Tibial artery (tissue), 4 donors: ENCODE data around the gene LSAMP.

Source experiments
- DNase-seq, 2 donors: peaks; one replicate each; pipeline ENCODE4 v3.0.0-alpha.2; 2019
- H3K27ac ChIP-seq, 2 donors: fragments of 200-600 bp; sonication (generic) in 1 of 2; 1 replicate in 1 of 2; 2 replicates in 1 of 2; pipeline ENCODE4 v1.5.1; 2018 to 2019; ENCODE audit warnings: mild to moderate bottlenecking in 1 of 2
- H3K27me3 ChIP-seq, 2 donors: fragments of 200-600 bp; sonication (generic) in 1 of 2; one replicate each; pipeline versions ENCODE4 v1.5.1 to v1.6.0; 2016 to 2019
- H3K36me3 ChIP-seq, 3 donors: fragments of 200-600 bp; sonication (generic) in 2 of 3; one replicate each; pipeline ENCODE4 v1.5.1; 2016 to 2019; ENCODE audit warnings: mild to moderate bottlenecking in 2 of 3
- H3K4me1 ChIP-seq, 4 donors: fragments of 200-600 bp; sonication (generic) in 2 of 4; 1 replicate in 3 of 4; 2 replicates in 1 of 4; pipeline ENCODE4 v1.5.1; 2016 to 2019
- H3K4me3 ChIP-seq, 2 donors: fragments of 200-600 bp; sonication (generic) in 1 of 2; 1 replicate in 1 of 2; 2 replicates in 1 of 2; pipeline ENCODE4 v1.5.1; 2018 to 2019; ENCODE audit warnings: mild to moderate bottlenecking in 2 of 2
- H3K9me3 ChIP-seq, 3 donors: fragments of 200-600 bp; sonication (generic) in 1 of 3; one replicate each; pipeline ENCODE4 v1.5.1; 2016 to 2019
- CTCF ChIP-seq, 2 experiments: fragments of 200-600 bp in 1 of 2; fragments of 450-650 bp in 1 of 2; IDR thresholded peaks; one replicate each; pipeline ENCODE4 v1.5.1; 2017 to 2019; ENCODE audit warnings: antibody characterized with exemption in 2 of 2, mild to moderate bottlenecking in 1 of 2, moderate library complexity in 1 of 2
- intact Hi-C: fragments of 100-400 bp; cut with DNase I; formaldehyde crosslinking; loops from one replicate; pipeline ENCODE4 v1.15.0; 2023; ENCODE audit warnings: low total_unique reads

The LSAMP gene

GRCh38 chr3:115860766-115861165 lies 584.5 kb downstream of the LSAMP start:
- no peaks in the 10 kb centered on the region for H3K36me3 ChIP-seq
- no peak overlapping the region for H3K27ac ChIP-seq
- TF ChIP-seq CTCF (IDR thresholded peaks at IDR 0.05) = no peak
- H3K9me3 ChIP-seq = no peaks in the 10 kb centered on the region
- intact Hi-C loops = no loop called here
- H3K27me3 ChIP-seq = no peaks in the 10 kb centered on the region
- DNase-seq = no peak
- no peaks in the 10 kb centered on the region for H3K4me1 ChIP-seq
- no peak overlapping the region for H3K4me3 ChIP-seq

- Histone ChIP-seq H3K36me3 (no peaks in the 10 kb centered on the region), H3K4me1 (no peaks in the 10 kb centered on the region), H3K4me3 (no peak overlapping the region), H3K27ac (no peak overlapping the region), H3K9me3 (no peaks in the 10 kb centered on the region), H3K27me3 (no peaks in the 10 kb centered on the region)
- DNase-seq = no peak
- intact Hi-C loops = no loop called here
- TF ChIP-seq CTCF (IDR thresholded peaks at IDR 0.05) = no peak
Observed at GRCh38 chr3:115859002-115859807, 586.1 kb downstream of the LSAMP start.

GRCh38 chr3:115857518-115858136 lies 587.7 kb downstream of the LSAMP start:
- no peaks in the 10 kb centered on the region for H3K27me3 ChIP-seq
- DNase-seq = no peak
- intact Hi-C loops = no loop called here
- H3K27ac ChIP-seq = no peak overlapping the region
- no peaks in the 10 kb centered on the region for H3K4me1 ChIP-seq
- H3K9me3 ChIP-seq = no peaks in the 10 kb centered on the region
- TF ChIP-seq CTCF (IDR thresholded peaks at IDR 0.05) = no peak
- H3K36me3 ChIP-seq = no peaks in the 10 kb centered on the region
- H3K4me3 ChIP-seq = no peak overlapping the region

- Histone ChIP-seq H3K27me3 (peaks cover 0 to 3% of the 10 kb centered on the region in 2 donors), H3K4me3 (no peak overlapping the region), H3K9me3 (no peaks in the 10 kb centered on the region), H3K36me3 (no peaks in the 10 kb centered on the region), H3K27ac (no peak overlapping the region), H3K4me1 (no peaks in the 10 kb centered on the region)
- TF ChIP-seq CTCF (IDR thresholded peaks at IDR 0.05) = no peak
- no peak for DNase-seq
- intact Hi-C loops = no loop called here
Observed at GRCh38 chr3:115855911-115856310, 589.4 kb downstream of the LSAMP start.

- no peak for TF ChIP-seq CTCF (IDR thresholded peaks at IDR 0.05)
- intact Hi-C loops = no loop called here
- Histone ChIP-seq H3K27me3 (peaks cover 0 to 3% of the 10 kb centered on the region in 2 donors), H3K9me3 (no peaks in the 10 kb centered on the region), H3K4me3 (no peak overlapping the region), H3K4me1 (no peaks in the 10 kb centered on the region), H3K36me3 (no peaks in the 10 kb centered on the region), H3K27ac (no peak overlapping the region)
- no peak for DNase-seq
Observed at GRCh38 chr3:115853104-115853503, 592.2 kb downstream of the LSAMP start.
